Stimulated activated naive CD8-positive, alpha-beta T cell treated with anti-CD3 and anti-CD28 coated beads, Interleukin-15, Interleukin-2, amounts not matched to agents 100 U/mL and 50 U/mL, for 24 hours (primary cell): Measurements from ENCODE around the gene NAA25.

Experiments
- ATAC-seq: fragments of 150-1000 bp; cut with Tn5 transposase; one replicate; pipeline ENCODE4 v1.10.0; 2021
- DNase-seq: peaks from one replicate; pipeline ENCODE4 v3.0.0; 2021

The NAA25 gene

GRCh38 chr12:112108202-112109079 lies at the start of gene NAA25:
NAA25 (minus strand) TSS chr12:112108783; CDS start chr12:112108773, 10 bp downstream.
- ATAC-seq (peak; percentile 75), DNase-seq (peak; percentile 93)

- DNase-seq = no peak
- no peak for ATAC-seq
These were observed 45.3 kb upstream of the NAA25 start for GRCh38 chr12:112153893-112154219.

- ATAC-seq (no peak), DNase-seq (no peak)
These were observed 44.8 kb upstream of the NAA25 start for GRCh38 chr12:112153181-112153892.

- ATAC-seq (peak; percentile 14), DNase-seq (no peak)
These were observed 43.4 kb upstream of the NAA25 start for GRCh38 chr12:112151766-112152541.

- DNase-seq = no peak
- ATAC-seq = no peak
These were observed 41.0 kb upstream of the NAA25 start for GRCh38 chr12:112149596-112149995.

GRCh38 chr12:112148031-112148513 lies 39.5 kb upstream of the NAA25 start:
- ATAC-seq (no peak), DNase-seq (no peak)

GRCh38 chr12:112146123-112146522 lies 37.5 kb upstream of the NAA25 start:
- DNase-seq = no peak
- no peak for ATAC-seq

- no peak for ATAC-seq
- DNase-seq = no peak
These were observed 32.1 kb upstream of the NAA25 start for GRCh38 chr12:112140728-112141127.

- DNase-seq (no peak), ATAC-seq (no peak)
These were observed 26.1 kb upstream of the NAA25 start for GRCh38 chr12:112134731-112135130.

GRCh38 chr12:112133418-112133817 lies 24.8 kb upstream of the NAA25 start:
- DNase-seq (no peak), ATAC-seq (no peak)

GRCh38 chr12:112131686-112132085 lies 23.1 kb upstream of the NAA25 start:
- ATAC-seq (no peak), DNase-seq (no peak)

GRCh38 chr12:112130441-112130998 lies 21.9 kb upstream of the NAA25 start:
- DNase-seq (no peak), ATAC-seq (peak; percentile 70)

- ATAC-seq (no peak), DNase-seq (no peak)
These were observed 18.3 kb upstream of the NAA25 start for GRCh38 chr12:112126911-112127310.

- DNase-seq (peak; percentile 18), ATAC-seq (no peak)
These were observed 17.4 kb upstream of the NAA25 start for GRCh38 chr12:112126000-112126438.

- DNase-seq (peak; percentile 99), ATAC-seq (peak; percentile 100)
These were observed 16.8 kb upstream of the NAA25 start, which contains the start of gene TRAFD1 for GRCh38 chr12:112125250-112125999. TRAFD1 (plus strand) TSS chr12:112125560; CDS start chr12:112130523, 4,963 bp downstream.

- no peak for ATAC-seq
These were observed 16.3 kb upstream of the NAA25 start for GRCh38 chr12:112124918-112125249.

GRCh38 chr12:112122823-112123690 lies 14.5 kb upstream of the NAA25 start:
- DNase-seq = no peak

More at GRCh38 chr12:112124918-112125249, 16.3 kb upstream of the NAA25 start:
- no peak for DNase-seq

GRCh38 chr12:112121780-112122565 lies 13.4 kb upstream of the NAA25 start:
- no peak for DNase-seq
- ATAC-seq = no peak

More at GRCh38 chr12:112122823-112123690, 14.5 kb upstream of the NAA25 start:
- ATAC-seq = no peak

GRCh38 chr12:112117685-112118084 lies 9.1 kb upstream of the NAA25 start:
- ATAC-seq (no peak), DNase-seq (no peak)
